H1 (cell line): ENCODE data around the gene RNASEL. TPM values are rescaled to one million over a fixed set of nuclear protein-coding genes. Genes with fewer than 3 reads are reported as not detected.

Experiments
- CTCF ChIA-PET: fragments of 300-600 bp; sonication (Branson Sonifier 250); formaldehyde crosslinking; loops from one replicate; lab custom pipeline; 2021; ENCODE audit not compliant: partially characterized antibody; lab: Charles Lee
- POLR2A ChIA-PET: fragments of 300-600 bp; sonication (Branson Sonifier 250); formaldehyde crosslinking; loops from one replicate; lab custom pipeline; 2021; ENCODE audit warnings: inconsistent platforms; ENCODE audit not compliant: partially characterized antibody; lab: Charles Lee
- DNase-seq, 2 experiments: peaks; one replicate each; pipeline versions ENCODE4 v3.0.0 to v3.0.0-alpha.2; 2010 to 2022; ENCODE audit warnings: low spot score in 2 of 2, low read depth in 1 of 2, mixed read lengths in 1 of 2
- FAIRE-seq: peaks from 2 replicates; lab custom pipeline; 2011; peaks lifted over from hg19 to GRCh38; lab: Jason Lieb, UNC
- H2AFZ ChIP-seq: 2 replicates; pipeline ENCODE4 v1.8.1; 2012; ENCODE audit warnings: low read length, inconsistent platforms
- H2AK5ac ChIP-seq: 2 replicates; pipeline ENCODE4 v1.6.1; 2013; ENCODE audit warnings: low read depth, low read length
- H2BK120ac ChIP-seq: replicated peaks from 2 replicates; pipeline ENCODE3; 2013; ENCODE audit warnings: low read depth, low read length, inconsistent platforms
- H2BK12ac ChIP-seq: 2 replicates; pipeline ENCODE4 v1.6.1; 2013; ENCODE audit warnings: low read depth, low read length
- H2BK15ac ChIP-seq: 2 replicates; pipeline ENCODE4 v1.6.1; 2013; ENCODE audit warnings: low read length
- H2BK20ac ChIP-seq: 2 replicates; pipeline ENCODE4 v1.6.1; 2013; ENCODE audit warnings: low read length
- H2BK5ac ChIP-seq: 2 replicates; pipeline ENCODE4 v1.6.1; 2013; ENCODE audit warnings: low read depth, low read length
- H3K14ac ChIP-seq: 2 replicates; pipeline ENCODE4 v1.6.1; 2013; ENCODE audit warnings: inconsistent platforms; ENCODE audit not compliant: insufficient read length
- H3K18ac ChIP-seq: 2 replicates; pipeline ENCODE4 v1.6.1; 2013; ENCODE audit warnings: low read length; ENCODE audit errors: extremely low read depth
- H3K23ac ChIP-seq: 2 replicates; pipeline ENCODE4 v1.6.1; 2013; ENCODE audit warnings: inconsistent platforms; ENCODE audit not compliant: insufficient read length
- H3K23me2 ChIP-seq: 2 replicates; pipeline ENCODE4 v1.6.1; 2013; ENCODE audit warnings: low read depth, low read length
- H3K27ac ChIP-seq: 2 replicates; pipeline ENCODE4 v1.6.1; 2011; ENCODE audit warnings: low read depth, low read length, inconsistent platforms
- H3K27me3 ChIP-seq, 4 experiments: replicated peaks in 1 of 4; 1 replicate in 1 of 4; 2 replicates in 3 of 4; pipeline versions ENCODE4 v1.6.1 to v1.8.1; 2011 to 2013; ENCODE audit warnings: low read length in 3 of 4, mild to moderate bottlenecking in 3 of 4, inconsistent platforms in 2 of 4, mixed read lengths in 2 of 4, moderate library complexity in 1 of 4; ENCODE audit not compliant: control insufficient read depth in 3 of 4, insufficient read depth in 3 of 4; ENCODE audit errors: extremely low read depth in 1 of 4
- H3K36me3 ChIP-seq, 4 experiments: 2 replicates each; pipeline versions ENCODE4 v1.6.1 to v1.8.1; 2011 to 2013; ENCODE audit warnings: mild to moderate bottlenecking in 4 of 4, low read length in 3 of 4, moderate library complexity in 2 of 4, control low read depth in 1 of 4, inconsistent platforms in 1 of 4; ENCODE audit not compliant: insufficient read depth in 4 of 4, control insufficient read depth in 2 of 4
- H3K4ac ChIP-seq: replicated peaks from 2 replicates; pipeline ENCODE3; 2013; ENCODE audit warnings: low read length, low read depth, mixed read lengths, inconsistent platforms; ENCODE audit not compliant: insufficient read length
- H3K4me1 ChIP-seq, 4 experiments: replicated peaks in 1 of 4; 1 replicate in 1 of 4; 2 replicates in 3 of 4; pipeline versions ENCODE4 v1.6.1 to v1.8.1; 2011 to 2013; ENCODE audit warnings: low read length in 3 of 4, inconsistent platforms in 2 of 4, mixed read lengths in 1 of 4; ENCODE audit not compliant: insufficient read depth in 4 of 4, control insufficient read depth in 3 of 4
- H3K4me2 ChIP-seq, 2 experiments: 2 replicates each; pipeline versions ENCODE4 v1.6.1 to v1.8.1; 2011 to 2013; ENCODE audit warnings: low read depth in 2 of 2, low read length in 2 of 2, control low read depth in 1 of 2, inconsistent platforms in 1 of 2, mild to moderate bottlenecking in 1 of 2; ENCODE audit not compliant: insufficient read depth in 1 of 2
- H3K4me3 ChIP-seq, 4 experiments: fragments of 200-600, 300-600 bp in 1 of 4; sonication (generic), shearing (Covaris generic), sonication (Bioruptor Twin) in 1 of 4; 2 replicates each; pipeline versions ENCODE4 v1.5.1 to v1.8.1; 2011 to 2016; ENCODE audit warnings: low read length in 4 of 4, low read depth in 3 of 4, control low read depth in 2 of 4, inconsistent platforms in 2 of 4, mild to moderate bottlenecking in 2 of 4, mixed read lengths in 1 of 4, moderate library complexity in 1 of 4; ENCODE audit not compliant: insufficient read depth in 2 of 4; ENCODE audit errors: extremely low read depth in 1 of 4
- H3K56ac ChIP-seq: replicated peaks from 2 replicates; pipeline ENCODE3; 2013; ENCODE audit warnings: low read depth, mild to moderate bottlenecking, mixed read lengths, low read length, inconsistent platforms; ENCODE audit not compliant: insufficient read length
- H3K79me1 ChIP-seq: 2 replicates; pipeline ENCODE4 v1.6.1; 2013; ENCODE audit warnings: low read depth, low read length, control low read depth
- H3K79me2 ChIP-seq, 2 experiments: 2 replicates each; pipeline versions ENCODE4 v1.6.1 to v1.8.1; 2012 to 2013; ENCODE audit warnings: low read length in 2 of 2, mild to moderate bottlenecking in 2 of 2, inconsistent platforms in 1 of 2; ENCODE audit not compliant: insufficient read depth in 2 of 2, control insufficient read depth in 1 of 2
- H3K9ac ChIP-seq, 4 experiments: replicated peaks in 1 of 4; 1 replicate in 1 of 4; 2 replicates in 3 of 4; pipeline versions ENCODE4 v1.6.1 to v1.8.1; 2011 to 2013; ENCODE audit warnings: low read depth in 3 of 4, low read length in 3 of 4, control low read depth in 2 of 4, mild to moderate bottlenecking in 2 of 4, moderate library complexity in 2 of 4, inconsistent platforms in 1 of 4; ENCODE audit errors: extremely low read depth in 1 of 4
- H3K9me3 ChIP-seq, 2 experiments: 2 replicates each; pipeline versions ENCODE4 v1.6.1 to v1.8.1; 2012 to 2013; ENCODE audit warnings: mild to moderate bottlenecking in 2 of 2, moderate library complexity in 2 of 2, control low read depth in 1 of 2, inconsistent platforms in 1 of 2, low read depth in 1 of 2, low read length in 1 of 2, mixed read lengths in 1 of 2; ENCODE audit not compliant: insufficient read depth in 2 of 2
- H4K20me1 ChIP-seq, 2 experiments: replicated peaks in 1 of 2; 2 replicates each; pipeline versions ENCODE3 to v1.8.1; 2011 to 2013; ENCODE audit warnings: inconsistent platforms in 2 of 2, low read length in 2 of 2, mild to moderate bottlenecking in 1 of 2; ENCODE audit not compliant: insufficient read depth in 2 of 2, control insufficient read depth in 1 of 2
- H4K5ac ChIP-seq: 2 replicates; pipeline ENCODE4 v1.6.1; 2013; ENCODE audit warnings: low read length, low read depth, mixed read lengths, inconsistent platforms; ENCODE audit not compliant: insufficient read length
- H4K8ac ChIP-seq: 2 replicates; pipeline ENCODE4 v1.8.0; 2013; ENCODE audit warnings: mild to moderate bottlenecking, moderate library complexity, low read length, inconsistent platforms; ENCODE audit not compliant: insufficient read depth; ENCODE audit errors: extremely low read depth
- H4K91ac ChIP-seq: replicated peaks from 2 replicates; pipeline ENCODE3; 2013; ENCODE audit warnings: low read length, mixed read lengths, inconsistent platforms; ENCODE audit not compliant: insufficient read length
- ASH2L ChIP-seq: fragments of 200-600, 300-600 bp; sonication (generic); IDR thresholded peaks from one replicate; pipeline ENCODE4 v1.7.1; 2017; ENCODE audit warnings: low read length
- BRCA1 ChIP-seq: IDR thresholded peaks from 2 replicates; pipeline ENCODE4 v1.6.1; 2012; ENCODE audit warnings: low read depth, low read length, improper control_type of control experiment
- CHD1 ChIP-seq: IDR thresholded peaks from 2 replicates; pipeline ENCODE4 v1.6.1; 2012; ENCODE audit warnings: low read depth, low read length, improper control_type of control experiment
- CREB1 ChIP-seq: IDR thresholded peaks from 2 replicates; pipeline ENCODE4 v1.6.1; 2012; ENCODE audit warnings: inconsistent platforms
- CTBP2 ChIP-seq: IDR thresholded peaks from 2 replicates; pipeline ENCODE4 v1.7.0; 2011; ENCODE audit warnings: borderline replicate concordance, mild to moderate bottlenecking, moderate library complexity, mixed read lengths, low read length; ENCODE audit not compliant: insufficient read depth, insufficient read length
- E2F6 ChIP-seq: IDR thresholded peaks from 2 replicates; pipeline ENCODE4 v1.6.1; 2012; ENCODE audit warnings: inconsistent platforms
- JUND ChIP-seq: IDR thresholded peaks from 2 replicates; pipeline ENCODE4 v1.6.1; 2011; ENCODE audit warnings: mild to moderate bottlenecking, improper control_type of control experiment, low read length
- MAX ChIP-seq: IDR thresholded peaks from 2 replicates; pipeline ENCODE4 v1.6.1; 2012; ENCODE audit warnings: inconsistent platforms
- POLR2A ChIP-seq, 2 experiments: IDR thresholded peaks; 1 replicate in 1 of 2; 2 replicates in 1 of 2; pipeline ENCODE4 v1.6.1; 2011; ENCODE audit warnings: low read depth in 2 of 2, low read length in 2 of 2, mild to moderate bottlenecking in 2 of 2; ENCODE audit errors: control extremely low read depth in 1 of 2
- RNF2 ChIP-seq: fragments of 200-900, 300-1000 bp; sonication (generic); IDR thresholded peaks from 2 replicates; pipeline ENCODE4 v1.7.1; 2016; ENCODE audit warnings: borderline replicate concordance, low read depth, mild to moderate bottlenecking, antibody characterized with exemption, low read length; ENCODE audit not compliant: poor library complexity, severe bottlenecking; ENCODE audit errors: missing control alignments
- SP2 ChIP-seq: IDR thresholded peaks from 2 replicates; pipeline ENCODE4 v1.6.1; 2012; ENCODE audit warnings: mild to moderate bottlenecking, low read length, inconsistent platforms
- TBP ChIP-seq: IDR thresholded peaks from 2 replicates; pipeline ENCODE4 v1.6.1; 2011; ENCODE audit warnings: low read depth, low read length, improper control_type of control experiment
- TEAD4 ChIP-seq: IDR thresholded peaks from 2 replicates; pipeline ENCODE4 v1.6.1; 2012; ENCODE audit warnings: low read depth, low read length, inconsistent platforms, mixed read lengths
- ZNF274 ChIP-seq: IDR thresholded peaks from 2 replicates; pipeline ENCODE4 v1.7.0; 2012; ENCODE audit warnings: low read length, borderline replicate concordance; ENCODE audit errors: extremely low read depth
- polyA plus RNA-seq, 7 experiments: library from polyadenylated mRNA; depleted of rRNA in 3 of 7; stranded (reverse) in 5 of 7; unstranded in 2 of 7; fragments of >200 nt in 5 of 7; fragments of 200-250 nt in 2 of 7; gene quantifications; 1 replicate in 5 of 7; 2 replicates in 1 of 7; 4 replicates in 1 of 7; pipeline versions ENCODE4 v1.2.1 to v1.2.3, GENCODE V29; 2011 to 2013; ENCODE audit warnings: missing spikeins in 2 of 7, mixed read lengths in 2 of 7
- total RNA-seq: library from RNA; stranded (reverse); fragmentation: NEBNext Ultra II Directional; extraction: Animal tissue kit (Norgen Biotek cat#: 25700); gene quantifications from 2 replicates; pipeline ENCODE4 v1.2.1, GENCODE V29; 2021

Gene RNASEL
- total and polyA plus RNA-seq, 2 of the 8 experiments (the other 6 are each of a cell fraction or from before 2014, with no cell fraction given): 0.39 to 0.78 TPM

GRCh38 chr1:182549346-182549745, 39.7 kb downstream of the RNASEL start:
- H2BK15ac ChIP-seq: no peak overlapping the region
- H2BK20ac ChIP-seq: no peak overlapping the region
- no peaks in the 10 kb centered on the region for H3K36me3 ChIP-seq
- ChIA-PET CTCF (interaction anchor here (0.8 kb wide), 1 partner anchor 51 kb away, joined by 3 read pairs; no protein-coding TSS in a partner anchor), POLR2A (no interaction called here)
- no peak overlapping the region for H3K56ac ChIP-seq
- no peak overlapping the region for H3K27ac ChIP-seq
- H3K18ac ChIP-seq: no peak overlapping the region
- no peak overlapping the region for H4K5ac ChIP-seq
- H3K4me3 ChIP-seq: no peak overlapping the region
- no peaks in the 10 kb centered on the region for H3K4me1 ChIP-seq
- no peak overlapping the region for H2BK5ac ChIP-seq
- no peak overlapping the region for H2BK120ac ChIP-seq
- H3K9ac ChIP-seq: no peak overlapping the region
- H2AK5ac ChIP-seq: no peak overlapping the region
- TF ChIP-seq RNF2: no peak
- no peak for TF ChIP-seq ZNF274
- TF ChIP-seq TBP: no peak
- no peak for TF ChIP-seq CHD1
- TF ChIP-seq BRCA1: no peak
- no peak for TF ChIP-seq SP2
- TF ChIP-seq CREB1: no peak
- TF ChIP-seq ASH2L: no peak
- TF ChIP-seq JUND: no peak
- no peak for TF ChIP-seq CTBP2
- TF ChIP-seq POLR2A (IDR thresholded peaks at IDR 0.05; ENCODE audit: control extremely low read depth in 1 of 2, low read depth in 2 of 2, low read length in 2 of 2): no peak
- no peak for TF ChIP-seq MAX
- no peak for TF ChIP-seq E2F6
- no peak for TF ChIP-seq TEAD4
- H3K4me2 ChIP-seq: no peak overlapping the region
- H2BK12ac ChIP-seq: no peak overlapping the region
- no peaks in the 10 kb centered on the region; a peak in 1 of 4 replicates for H3K9me3 ChIP-seq
- no peak overlapping the region for H4K91ac ChIP-seq
- no peaks in the 10 kb centered on the region for H3K27me3 ChIP-seq
- H3K4ac ChIP-seq: no peak overlapping the region
- H2AFZ ChIP-seq: no peak overlapping the region
- H3K14ac ChIP-seq: no peak overlapping the region
- no peak overlapping the region for H3K23ac ChIP-seq
- H4K8ac ChIP-seq: no peak overlapping the region
- no peak for FAIRE-seq
- no peaks in the 10 kb centered on the region for H4K20me1 ChIP-seq
- H3K79me1 ChIP-seq: no peaks in the 10 kb centered on the region
- DNase-seq: no peak
- H3K23me2 ChIP-seq: no peaks in the 10 kb centered on the region
- H3K79me2 ChIP-seq: no peaks in the 10 kb centered on the region
